ENCODE measurements around the gene PCDHGB3.
"Not testable (repeated sequence)": the region's sequence is repeated elsewhere in the genome, so short reads cannot be mapped to it uniquely, and the experiment has no call there.

The PCDHGB3 gene

DNA sequence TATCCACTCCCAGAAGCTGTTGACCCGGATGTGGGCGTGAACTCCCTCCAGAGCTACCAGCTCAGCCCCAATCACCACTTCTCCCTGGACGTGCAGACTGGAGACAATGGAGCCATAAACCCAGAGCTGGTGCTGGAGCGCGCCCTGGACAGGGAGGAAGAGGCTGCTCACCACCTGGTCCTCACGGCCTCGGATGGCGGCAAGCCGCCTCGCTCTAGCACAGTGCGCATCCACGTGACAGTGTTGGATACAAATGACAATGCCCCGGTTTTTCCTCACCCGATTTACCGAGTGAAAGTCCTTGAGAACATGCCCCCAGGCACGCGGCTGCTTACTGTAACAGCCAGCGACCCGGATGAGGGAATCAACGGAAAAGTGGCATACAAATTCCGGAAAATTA is 23.2 kb downstream of the PCDHGB3 start:
- no peak for DNase-seq

DNA sequence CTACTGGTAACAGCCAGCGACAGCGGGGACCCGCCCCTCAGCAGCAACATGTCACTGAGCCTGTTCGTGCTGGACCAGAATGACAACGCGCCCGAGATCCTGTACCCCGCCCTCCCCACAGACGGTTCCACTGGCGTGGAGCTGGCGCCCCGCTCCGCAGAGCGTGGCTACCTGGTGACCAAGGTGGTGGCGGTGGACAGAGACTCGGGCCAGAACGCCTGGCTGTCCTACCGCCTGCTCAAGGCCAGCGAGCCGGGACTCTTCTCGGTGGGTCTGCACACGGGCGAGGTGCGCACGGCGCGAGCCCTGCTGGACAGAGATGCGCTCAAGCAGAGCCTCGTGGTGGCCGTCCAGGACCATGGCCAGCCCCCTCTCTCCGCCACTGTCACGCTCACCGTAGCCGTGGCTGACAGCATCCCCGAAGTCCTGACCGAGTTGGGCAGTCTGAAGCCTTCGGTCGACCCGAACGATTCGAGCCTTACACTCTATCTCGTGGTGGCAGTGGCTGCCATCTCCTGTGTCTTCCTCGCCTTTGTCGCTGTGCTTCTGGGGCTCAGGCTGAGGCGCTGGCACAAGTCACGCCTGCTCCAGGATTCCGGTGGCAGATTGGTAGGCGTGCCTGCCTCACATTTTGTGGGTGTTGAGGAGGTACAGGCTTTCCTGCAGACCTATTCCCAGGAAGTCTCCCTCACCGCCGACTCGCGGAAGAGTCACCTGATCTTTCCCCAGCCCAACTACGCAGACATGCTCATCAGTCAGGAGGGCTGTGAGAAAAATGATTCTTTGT is 24.6 kb downstream of the PCDHGB3 start:
- DNase-seq = not testable (repeated sequence)

DNA sequence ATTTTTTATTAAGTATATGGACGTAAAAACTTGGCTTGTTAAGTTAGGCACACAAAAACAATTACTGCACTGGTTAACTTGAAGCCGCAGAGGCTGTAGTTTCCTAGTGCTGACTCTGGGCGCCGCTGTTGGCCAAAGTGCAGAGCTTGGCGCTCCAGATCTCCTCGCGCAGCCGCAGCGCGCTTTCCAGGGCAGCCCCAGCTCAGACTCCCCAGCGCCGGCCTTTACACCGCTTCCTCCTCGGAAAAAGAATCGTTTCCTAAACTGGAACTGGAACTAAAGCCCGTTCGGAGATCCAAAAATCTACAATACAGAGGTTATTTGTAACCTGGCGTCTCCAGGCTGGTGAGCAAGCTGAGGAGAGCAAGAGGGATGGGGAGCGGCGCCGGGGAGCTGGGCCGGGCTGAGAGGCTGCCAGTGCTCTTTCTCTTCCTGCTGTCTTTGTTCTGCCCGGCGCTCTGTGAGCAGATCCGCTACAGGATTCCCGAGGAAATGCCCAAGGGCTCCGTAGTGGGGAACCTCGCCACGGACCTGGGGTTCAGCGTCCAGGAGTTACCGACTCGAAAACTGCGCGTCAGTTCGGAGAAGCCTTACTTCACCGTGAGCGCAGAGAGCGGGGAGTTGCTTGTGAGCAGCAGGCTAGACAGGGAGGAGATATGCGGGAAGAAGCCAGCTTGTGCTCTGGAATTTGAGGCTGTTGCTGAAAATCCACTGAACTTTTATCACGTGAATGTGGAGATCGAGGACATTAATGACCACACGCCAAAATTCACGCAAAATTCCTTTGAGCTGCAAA is 27.9 kb downstream of the PCDHGB3 start, which contains the start of gene PCDHGB5:
TSS of gene PCDHGB5 (plus strand) at position 192 of the 796 bp plus-strand sequence. CDS start at position 373, 181 bp downstream.
- not testable (repeated sequence) for DNase-seq

DNA sequence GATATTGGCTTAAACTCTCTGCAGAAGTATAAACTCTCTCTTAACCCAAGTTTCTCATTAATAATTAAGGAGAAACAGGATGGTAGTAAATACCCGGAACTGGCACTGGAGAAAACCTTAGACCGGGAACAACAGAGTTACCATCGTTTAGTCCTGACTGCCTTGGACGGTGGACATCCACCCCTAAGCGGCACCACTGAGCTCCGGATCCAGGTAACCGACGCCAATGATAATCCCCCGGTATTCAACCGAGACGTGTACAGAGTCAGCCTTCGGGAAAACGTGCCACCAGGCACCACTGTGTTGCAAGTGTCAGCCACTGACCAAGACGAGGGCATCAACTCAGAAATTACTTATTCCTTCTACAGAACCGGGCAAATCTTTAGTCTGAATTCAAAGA is 28.6 kb downstream of the PCDHGB3 start:
- DNase-seq = no peak

- no peak for DNase-seq
Measured at GRCh38 chr5:141399555-141400258, 29.7 kb downstream of the PCDHGB3 start.

GRCh38 chr5:141402553-141403243 is 32.7 kb downstream of the PCDHGB3 start, which contains the start of gene PCDHGA9:
Gene PCDHGA9, plus strand, starts transcription at chr5:141402778. Its CDS starts 175 bp downstream, at chr5:141402953.
- DNase-seq = no peak

- DNase-seq = no peak
Measured at GRCh38 chr5:141403387-141403786, 33.3 kb downstream of the PCDHGB3 start.

- DNase-seq = not testable (repeated sequence)
Measured at GRCh38 chr5:141407790-141408505, 37.9 kb downstream of the PCDHGB3 start, which contains the start of gene PCDHGB6. Gene PCDHGB6, plus strand, starts transcription at chr5:141408021. Its CDS starts 182 bp downstream, at chr5:141408203.

DNA sequence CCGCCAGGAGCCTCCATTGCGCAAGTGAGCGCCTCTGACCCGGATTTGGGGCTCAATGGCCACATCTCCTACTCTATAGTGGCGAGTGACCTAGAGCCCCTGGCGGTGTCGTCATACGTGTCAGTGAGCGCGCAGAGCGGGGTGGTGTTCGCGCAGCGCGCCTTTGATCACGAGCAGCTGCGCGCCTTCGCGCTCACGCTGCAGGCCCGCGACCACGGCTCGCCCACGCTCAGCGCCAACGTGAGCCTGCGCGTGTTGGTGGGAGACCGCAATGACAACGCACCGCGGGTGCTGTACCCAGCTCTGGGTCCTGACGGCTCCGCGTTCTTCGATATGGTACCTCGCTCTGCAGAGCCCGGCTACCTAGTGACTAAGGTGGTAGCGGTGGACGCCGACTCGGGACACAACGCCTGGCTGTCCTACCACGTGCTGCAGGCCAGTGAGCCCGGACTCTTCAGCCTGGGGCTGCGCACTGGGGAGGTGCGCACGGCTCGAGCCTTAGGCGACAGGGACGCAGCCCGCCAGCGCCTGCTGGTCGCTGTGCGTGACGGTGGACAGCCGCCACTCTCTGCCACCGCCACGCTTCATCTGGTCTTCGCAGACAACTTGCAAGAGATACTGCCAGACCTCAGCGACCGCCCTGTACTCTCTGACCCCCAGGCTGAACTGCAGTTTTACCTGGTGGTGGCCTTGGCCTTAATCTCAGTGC is 39.7 kb downstream of the PCDHGB3 start:
- DNase-seq = no peak

- no peak for DNase-seq
Measured at GRCh38 chr5:141411575-141411974, 41.5 kb downstream of the PCDHGB3 start.

DNA sequence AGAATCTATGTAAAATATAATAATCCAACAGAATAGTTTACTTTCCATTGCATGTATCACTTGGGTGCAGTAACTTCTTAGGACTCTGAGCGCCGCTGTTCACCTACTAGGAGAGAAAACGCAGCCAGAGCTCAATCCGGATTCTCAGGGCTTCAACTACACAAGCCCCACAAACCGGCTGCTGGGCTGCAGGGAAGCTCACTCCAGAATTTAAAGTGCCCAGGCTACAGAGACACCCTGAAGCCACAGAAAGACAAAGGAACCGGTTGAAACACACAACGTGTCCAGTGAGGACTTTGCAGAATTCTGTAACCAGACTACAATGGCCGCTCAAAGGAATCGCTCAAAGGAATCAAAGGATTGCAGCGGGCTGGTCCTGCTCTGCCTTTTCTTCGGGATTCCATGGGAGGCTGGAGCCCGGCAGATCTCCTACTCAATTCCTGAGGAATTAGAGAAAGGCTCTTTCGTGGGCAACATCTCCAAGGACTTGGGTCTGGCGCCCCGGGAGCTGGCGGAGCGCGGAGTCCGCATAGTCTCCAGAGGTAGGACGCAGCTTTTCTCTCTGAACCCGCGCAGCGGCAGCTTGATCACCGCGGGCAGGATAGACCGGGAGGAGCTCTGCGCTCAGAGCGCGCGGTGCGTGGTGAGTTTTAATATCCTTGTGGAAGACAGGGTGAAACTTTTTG is 43.0 kb downstream of the PCDHGB3 start, which contains the start of gene PCDHGA10:
TSS of gene PCDHGA10 (plus strand) at position 134 of the 686 bp plus-strand sequence. CDS start at position 323, 189 bp downstream.
- DNase-seq = peak; percentile 30

GRCh38 chr5:141413540-141414069 is 43.6 kb downstream of the PCDHGB3 start:
- DNase-seq = no peak

DNA sequence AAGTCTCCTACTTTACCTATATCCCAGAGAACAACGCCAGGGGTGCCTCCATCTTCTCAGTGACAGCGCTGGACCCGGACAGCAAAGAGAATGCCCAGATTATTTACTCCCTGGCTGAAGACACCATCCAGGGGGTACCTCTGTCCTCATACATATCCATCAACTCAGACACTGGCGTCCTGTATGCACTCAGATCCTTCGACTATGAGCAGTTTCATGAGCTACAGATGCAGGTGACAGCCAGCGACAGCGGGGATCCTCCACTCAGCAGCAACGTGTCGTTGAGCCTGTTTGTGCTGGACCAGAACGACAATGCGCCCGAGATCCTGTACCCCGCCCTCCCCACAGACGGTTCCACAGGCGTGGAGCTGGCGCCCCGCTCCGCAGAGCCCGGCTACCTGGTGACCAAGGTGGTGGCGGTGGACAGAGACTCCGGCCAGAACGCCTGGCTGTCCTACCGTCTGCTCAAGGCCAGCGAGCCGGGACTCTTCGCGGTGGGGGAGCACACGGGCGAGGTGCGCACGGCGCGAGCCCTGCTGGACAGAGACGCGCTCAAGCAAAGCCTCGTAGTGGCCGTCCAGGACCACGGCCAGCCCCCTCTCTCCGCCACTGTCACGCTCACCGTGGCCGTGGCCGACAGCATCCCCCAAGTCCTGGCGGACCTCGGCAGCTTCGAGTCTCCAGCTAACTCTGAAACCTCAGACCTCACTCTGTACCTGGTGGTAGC is 44.7 kb downstream of the PCDHGB3 start:
- DNase-seq = not testable (repeated sequence)

DNA sequence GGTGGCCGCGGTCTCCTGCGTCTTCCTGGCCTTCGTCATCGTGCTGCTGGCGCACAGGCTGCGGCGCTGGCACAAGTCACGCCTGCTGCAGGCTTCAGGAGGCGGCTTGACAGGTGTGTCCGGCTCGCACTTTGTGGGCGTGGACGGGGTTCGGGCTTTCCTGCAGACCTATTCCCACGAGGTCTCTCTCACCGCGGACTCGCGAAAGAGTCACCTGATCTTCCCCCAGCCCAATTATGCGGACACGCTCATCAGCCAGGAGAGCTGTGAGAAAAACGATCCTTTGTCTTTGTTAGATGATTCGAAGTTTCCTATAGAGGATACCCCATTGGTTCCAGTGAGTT is 45.2 kb downstream of the PCDHGB3 start:
- DNase-seq = not testable (repeated sequence)

DNA sequence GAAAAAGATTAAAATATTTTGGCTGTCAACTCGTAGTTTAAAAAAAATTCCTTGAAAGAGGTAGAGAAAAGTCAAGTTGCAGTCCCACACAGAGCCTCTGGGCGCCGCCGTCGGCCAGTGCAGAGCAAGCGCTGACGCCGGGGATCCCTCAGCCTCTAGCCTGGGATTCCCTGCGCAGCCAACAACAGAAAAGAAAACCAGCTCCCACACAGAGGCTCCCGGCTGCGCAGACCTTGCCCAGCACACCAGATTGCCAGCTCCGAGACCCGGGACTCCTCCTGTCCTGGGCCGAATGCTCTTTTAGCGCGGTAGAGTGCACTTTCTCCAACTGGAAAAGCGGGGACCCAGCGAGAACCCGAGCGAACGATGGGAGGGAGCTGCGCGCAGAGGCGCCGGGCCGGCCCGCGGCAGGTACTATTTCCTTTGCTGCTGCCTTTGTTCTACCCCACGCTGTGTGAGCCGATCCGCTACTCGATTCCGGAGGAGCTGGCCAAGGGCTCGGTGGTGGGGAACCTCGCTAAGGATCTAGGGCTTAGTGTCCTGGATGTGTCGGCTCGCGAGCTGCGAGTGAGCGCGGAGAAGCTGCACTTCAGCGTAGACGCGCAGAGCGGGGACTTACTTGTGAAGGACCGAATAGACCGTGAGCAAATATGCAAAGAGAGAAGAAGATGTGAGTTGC is 47.6 kb downstream of the PCDHGB3 start, which contains the start of gene PCDHGB7:
TSS of gene PCDHGB7 (plus strand) at position 184 of the 679 bp plus-strand sequence. CDS start at position 367, 183 bp downstream.
- DNase-seq = not testable (repeated sequence)

- DNase-seq = no peak
Measured at GRCh38 chr5:141419074-141419880, 49.2 kb downstream of the PCDHGB3 start.

GRCh38 chr5:141420855-141421488 is 50.9 kb downstream of the PCDHGB3 start, which contains the start of gene PCDHGA11:
Gene PCDHGA11, plus strand, starts transcription at chr5:141421051. Its CDS starts 177 bp downstream, at chr5:141421228.
- DNase-seq = no peak
